Activated naive CD4-positive, alpha-beta T cell treated with Interleukin-2 at 50 U/mL for 16 hours (primary cell): ENCODE results near the gene GIPC1.
"Not testable (repeated sequence)": the region's sequence is repeated elsewhere in the genome, so short reads cannot be mapped to it uniquely, and the experiment has no call there.

Experiments used
- DNase-seq: peaks from one replicate; pipeline ENCODE4 v3.0.0-alpha.2; 2020

The GIPC1 gene

DNA sequence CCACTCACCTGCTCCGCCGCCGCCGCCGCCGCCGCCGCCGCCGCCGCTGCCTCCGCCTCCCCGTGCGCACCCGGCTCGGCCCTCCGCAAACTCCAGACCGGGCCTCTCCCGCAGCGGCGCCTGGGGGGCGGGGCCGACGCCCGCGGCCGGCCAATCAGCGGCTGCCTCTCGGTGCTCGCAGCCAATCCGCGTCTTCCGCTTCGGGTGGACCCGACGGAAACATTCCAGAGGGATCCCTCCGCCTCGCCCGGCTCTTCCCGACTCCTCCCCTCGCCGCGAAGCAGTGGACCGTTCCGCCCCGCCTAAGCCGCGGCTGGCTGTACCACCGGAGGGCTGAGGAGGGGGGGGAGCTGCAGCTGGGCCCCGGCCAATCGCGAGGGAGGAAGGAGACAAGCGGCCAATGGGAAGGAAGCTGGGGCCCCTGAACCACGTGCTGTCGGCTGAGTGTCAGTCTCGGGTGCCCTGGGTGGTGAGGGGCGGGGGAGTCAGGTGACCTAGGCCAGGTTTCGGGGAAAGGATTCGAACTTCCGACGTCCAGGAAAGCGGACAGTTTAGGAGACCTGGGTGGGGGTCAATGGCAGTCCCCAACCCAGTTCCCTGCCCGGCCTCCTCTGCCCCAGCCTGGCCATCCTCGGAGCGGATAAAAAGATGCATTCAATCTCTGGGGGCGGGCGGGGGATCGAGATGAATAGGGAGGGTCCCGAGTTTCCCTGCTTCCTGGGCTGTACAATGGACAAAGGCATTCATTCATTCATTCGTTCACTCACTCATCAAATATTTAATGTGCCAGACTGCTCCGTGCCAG, at the start of gene GIPC1:
Gene GIPC1, minus strand, starts transcription at position 99 of the 805 bp plus-strand sequence. CDS start 13,151 bp downstream, outside the sequence.
- peak; percentile 85 for DNase-seq

DNA sequence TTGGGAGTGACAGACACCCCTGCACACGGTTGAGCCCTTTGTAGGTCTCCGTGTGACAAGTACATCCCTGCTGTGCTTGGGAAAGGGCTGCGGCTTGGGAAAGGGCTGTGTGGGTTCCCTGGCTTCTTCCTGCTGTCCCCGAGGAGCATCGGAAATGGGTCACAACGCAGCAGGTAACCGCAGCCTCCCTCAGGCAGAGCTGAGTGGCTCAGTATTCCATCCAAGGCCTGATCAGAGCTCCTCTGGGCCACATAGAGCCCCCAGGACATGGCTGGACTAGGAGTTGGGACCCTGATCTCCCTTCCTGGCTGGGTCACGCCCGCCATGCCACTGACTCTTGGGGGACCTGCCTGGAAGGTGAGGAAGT, 49.8 kb upstream of the GIPC1 start:
- DNase-seq: no peak

- no peak for DNase-seq
Measured at GRCh38 chr19:14544977-14545715, 49.2 kb upstream of the GIPC1 start.

DNA sequence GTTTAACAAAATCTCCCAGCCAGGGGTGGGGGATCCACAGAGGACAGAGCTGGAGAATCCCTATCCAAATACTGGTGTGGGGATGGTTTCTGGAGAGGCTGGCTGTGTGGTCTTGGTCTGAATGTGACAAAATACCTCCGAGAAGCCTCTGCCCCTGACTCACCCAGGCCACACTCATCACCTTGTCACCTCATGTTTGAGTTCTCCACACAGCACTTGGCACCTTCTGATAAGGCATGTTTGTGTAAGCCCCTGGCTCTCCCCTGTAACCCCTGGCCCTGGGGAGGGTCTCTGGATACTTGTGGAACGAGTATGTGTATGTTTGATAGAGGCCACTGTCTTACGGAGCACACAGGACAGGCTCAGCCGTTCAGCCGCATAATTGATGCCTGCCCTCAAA, 48.1 kb upstream of the GIPC1 start:
- no peak for DNase-seq

- DNase-seq: no peak
Measured at GRCh38 chr19:14542711-14543328, 46.9 kb upstream of the GIPC1 start.

DNA sequence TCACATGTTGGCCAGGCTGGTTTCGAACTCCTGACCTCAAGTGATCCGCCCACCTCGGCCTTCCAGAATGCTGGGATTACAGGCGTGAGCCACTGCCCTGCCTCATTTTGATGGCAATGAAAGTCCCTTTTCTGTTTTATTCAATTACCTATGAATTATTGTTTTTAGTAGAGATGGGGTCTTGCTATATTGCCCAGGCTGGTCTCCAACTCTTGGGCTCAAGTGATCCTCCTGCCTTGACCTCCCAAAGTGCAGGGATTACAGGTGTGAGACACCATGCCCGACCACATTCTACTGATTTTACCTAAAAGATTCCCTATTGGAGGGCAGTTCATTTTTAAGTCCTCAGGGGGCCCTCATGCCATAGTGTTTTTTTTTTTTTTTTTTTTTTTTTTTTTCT, 46.1 kb upstream of the GIPC1 start:
- DNase-seq: not testable (repeated sequence)

DNA sequence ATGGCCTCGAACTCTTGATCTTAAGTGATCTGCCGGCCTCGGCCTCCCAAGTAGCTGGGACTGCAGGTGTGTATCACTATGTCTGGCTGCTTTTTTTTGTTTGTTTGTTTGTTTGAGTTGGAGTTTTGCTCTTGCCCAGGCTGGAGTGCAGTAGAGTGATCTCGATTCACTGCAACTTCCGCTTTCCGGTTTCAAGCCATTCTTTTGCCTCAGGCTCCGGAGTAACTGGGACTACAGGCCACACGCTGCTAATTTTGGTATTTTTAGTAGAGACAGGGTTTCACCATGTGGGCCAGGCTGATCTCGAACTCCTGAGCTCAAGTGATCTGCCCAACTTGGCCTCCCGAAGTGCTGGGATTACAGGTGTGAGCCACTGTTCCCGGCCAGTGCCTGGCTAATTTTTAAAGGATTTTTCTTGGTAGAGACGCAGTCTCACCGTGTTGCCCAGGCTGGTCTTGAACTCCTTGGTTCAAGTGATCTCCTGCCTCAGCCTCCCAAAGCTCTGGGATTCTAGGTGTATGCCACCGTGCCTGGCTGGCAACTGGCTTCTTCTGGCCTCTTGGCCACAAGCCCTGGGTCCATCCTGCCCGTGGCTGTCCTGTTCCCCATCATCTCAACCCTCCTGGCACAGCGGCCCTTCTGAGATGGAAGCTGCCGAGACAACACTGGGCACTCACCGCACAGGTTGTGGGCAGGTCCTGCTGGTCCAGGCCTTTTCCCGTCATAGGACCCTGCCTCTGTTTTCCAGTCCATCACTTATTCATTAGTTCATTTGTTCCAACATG, 45.0 kb upstream of the GIPC1 start:
- DNase-seq: no peak

GRCh38 chr19:14536926-14537692, 41.2 kb upstream of the GIPC1 start:
- DNase-seq: peak; percentile 21

- no peak for DNase-seq
Measured at GRCh38 chr19:14533450-14533849, 37.5 kb upstream of the GIPC1 start.

DNA sequence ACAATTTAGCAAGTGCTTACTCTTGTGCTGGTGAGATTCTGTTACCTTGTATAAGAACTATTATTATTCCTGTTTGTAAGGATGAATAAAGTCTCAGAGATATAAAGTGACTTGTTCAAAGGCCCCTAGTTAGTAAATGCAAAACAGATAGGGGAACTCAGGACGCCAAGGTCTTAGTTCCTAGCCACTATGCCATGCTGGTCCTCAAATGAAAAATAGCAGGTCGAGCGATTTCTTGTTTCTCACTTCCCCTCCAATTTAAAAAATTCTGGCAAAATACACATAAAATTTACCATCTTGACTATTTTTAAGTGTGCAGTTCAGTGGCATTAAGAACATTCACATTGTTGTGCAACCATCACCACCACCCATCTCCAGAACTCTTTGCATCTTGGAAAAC, 34.6 kb upstream of the GIPC1 start:
- no peak for DNase-seq

GRCh38 chr19:14530005-14530348, 34.0 kb upstream of the GIPC1 start:
- DNase-seq: no peak

DNA sequence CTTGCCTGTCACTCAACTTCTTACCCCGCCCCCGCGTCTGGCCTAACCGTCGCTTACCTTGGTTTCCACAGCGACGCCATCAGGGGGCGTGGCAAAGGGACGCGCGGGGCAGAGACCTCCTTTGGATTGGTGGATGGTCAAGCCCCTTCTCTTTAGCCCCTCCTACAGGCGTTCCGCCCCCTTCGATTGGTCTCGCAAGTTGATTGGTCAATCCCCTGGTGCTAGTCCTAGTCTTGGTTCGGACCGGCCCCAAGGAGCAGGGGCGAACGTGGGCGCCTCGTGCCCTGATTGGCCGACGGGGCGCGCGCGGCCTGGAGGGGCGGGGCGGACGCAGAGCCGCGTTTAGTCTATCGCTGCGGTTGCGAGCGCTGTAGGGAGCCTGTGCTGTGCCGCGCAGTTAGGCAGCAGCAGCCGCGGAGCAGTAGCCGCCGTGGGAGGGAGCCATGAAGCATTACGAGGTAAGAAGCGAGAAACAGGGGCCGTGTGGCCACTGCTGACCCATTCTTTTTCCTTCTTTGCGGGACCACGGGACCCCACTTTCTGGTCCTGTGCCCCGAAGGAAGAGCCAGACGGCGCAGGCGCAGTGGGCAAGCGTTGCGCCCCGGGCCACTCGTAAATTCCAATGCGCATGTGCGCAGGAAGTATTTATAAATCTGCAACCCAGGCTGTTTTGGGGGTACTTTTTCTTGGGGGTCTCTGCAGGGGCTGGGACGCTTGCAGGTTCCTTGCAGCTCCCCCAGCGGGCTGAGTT, 33.5 kb upstream of the GIPC1 start, which contains the start of gene TECR:
Gene TECR, plus strand, starts transcription at position 341 of the 751 bp plus-strand sequence. Its CDS starts 103 bp downstream, at position 444.
- peak; percentile 100 for DNase-seq

- no peak for DNase-seq
Measured at GRCh38 chr19:14528419-14529253, 32.7 kb upstream of the GIPC1 start.

GRCh38 chr19:14526423-14526822, 30.5 kb upstream of the GIPC1 start:
- no peak for DNase-seq

DNA sequence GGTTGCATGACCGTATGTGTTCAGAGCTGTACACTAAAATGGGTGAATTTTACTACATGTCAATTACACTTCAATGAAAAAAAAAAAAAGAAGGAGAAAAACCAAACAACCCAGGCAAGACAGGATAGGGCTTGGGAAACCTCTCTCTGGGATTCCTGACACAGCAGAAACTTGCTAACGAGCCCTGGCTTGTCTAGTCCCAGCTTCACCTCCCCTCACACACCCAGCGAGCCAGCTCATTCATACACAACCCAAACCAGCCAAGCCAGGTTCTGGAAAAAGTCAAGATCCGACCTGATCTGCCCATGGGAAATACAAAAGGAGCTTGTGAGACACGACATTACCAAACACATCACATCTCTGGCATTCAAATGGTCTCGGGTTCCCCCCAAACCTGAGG, 29.8 kb upstream of the GIPC1 start:
- no peak for DNase-seq

GRCh38 chr19:14520543-14520942, 24.6 kb upstream of the GIPC1 start:
- DNase-seq: no peak

GRCh38 chr19:14519860-14520407, 24.0 kb upstream of the GIPC1 start:
- DNase-seq: no peak

DNA sequence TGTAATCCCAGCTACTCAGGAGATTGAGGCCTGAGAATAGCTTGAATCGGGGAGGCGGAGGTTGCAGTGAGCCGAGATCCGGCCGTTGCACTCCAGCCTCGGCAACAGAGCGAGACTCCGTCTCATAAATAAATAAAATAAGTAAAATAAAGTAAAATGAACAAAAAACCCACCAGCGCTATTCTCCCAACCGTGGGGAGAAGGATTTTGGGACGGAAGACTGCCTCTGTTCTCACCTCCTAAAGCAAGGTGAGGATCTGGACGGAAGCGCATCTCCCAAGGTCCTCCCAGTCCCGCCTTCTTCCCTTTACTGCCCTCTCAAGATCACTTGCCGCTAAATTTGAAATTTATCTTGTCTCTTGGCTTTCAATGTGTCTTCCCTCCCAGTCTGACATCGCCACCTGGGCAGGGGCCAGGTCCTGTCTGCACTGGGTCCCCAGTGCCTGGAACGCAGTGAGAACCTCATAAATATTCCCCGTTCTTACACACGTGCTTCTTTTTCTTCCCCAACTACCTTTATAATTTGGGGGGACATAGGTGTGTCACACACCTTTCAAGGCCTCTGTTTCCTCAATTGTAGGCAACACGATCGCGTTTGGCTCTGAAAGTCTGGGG, 23.4 kb upstream of the GIPC1 start:
- no peak for DNase-seq

DNA sequence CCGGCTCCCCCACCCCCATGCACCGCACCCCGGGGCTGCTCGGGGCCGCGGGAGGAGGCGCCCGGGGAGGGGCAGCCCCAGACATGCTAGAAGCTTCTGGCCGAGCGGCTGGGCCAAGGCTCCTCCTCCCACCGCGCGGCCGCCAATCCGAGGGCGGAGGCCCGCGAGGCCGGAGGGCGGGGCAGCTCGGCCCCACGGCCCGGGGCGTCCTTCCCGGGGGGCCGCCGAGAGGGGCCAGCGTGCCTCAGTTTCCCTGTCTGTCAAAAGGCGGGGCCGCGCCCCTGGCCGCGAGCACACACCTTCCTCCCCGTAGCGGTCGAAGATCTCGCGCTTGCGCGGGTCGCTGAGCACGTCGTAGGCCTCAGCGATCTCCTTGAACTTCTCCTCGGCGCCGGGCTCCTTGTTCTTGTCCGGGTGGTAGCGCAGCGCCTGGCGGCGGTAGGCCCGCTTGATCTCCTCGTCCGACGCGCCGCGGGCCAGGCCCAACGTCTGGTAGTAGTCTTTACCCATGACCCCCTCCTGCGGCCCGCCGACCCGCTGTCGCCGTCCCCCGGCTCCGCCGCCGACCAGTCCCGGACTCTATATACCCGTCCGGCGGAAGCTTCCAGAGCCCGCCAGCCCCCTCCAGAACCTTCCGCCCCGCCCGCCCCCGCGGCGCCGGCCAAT, 22.0 kb upstream of the GIPC1 start, which contains the start of gene DNAJB1:
Gene DNAJB1, minus strand, starts transcription at position 558 of the 666 bp plus-strand sequence. Its CDS starts 48 bp downstream, at position 510.
- peak; percentile 71 for DNase-seq
